ENCODE measurements around the gene ABCA4.
"Not testable (repeated sequence)": the region's sequence is repeated elsewhere in the genome, so short reads cannot be mapped to it uniquely, and the experiment has no call there.

Gene ABCA4

DNA sequence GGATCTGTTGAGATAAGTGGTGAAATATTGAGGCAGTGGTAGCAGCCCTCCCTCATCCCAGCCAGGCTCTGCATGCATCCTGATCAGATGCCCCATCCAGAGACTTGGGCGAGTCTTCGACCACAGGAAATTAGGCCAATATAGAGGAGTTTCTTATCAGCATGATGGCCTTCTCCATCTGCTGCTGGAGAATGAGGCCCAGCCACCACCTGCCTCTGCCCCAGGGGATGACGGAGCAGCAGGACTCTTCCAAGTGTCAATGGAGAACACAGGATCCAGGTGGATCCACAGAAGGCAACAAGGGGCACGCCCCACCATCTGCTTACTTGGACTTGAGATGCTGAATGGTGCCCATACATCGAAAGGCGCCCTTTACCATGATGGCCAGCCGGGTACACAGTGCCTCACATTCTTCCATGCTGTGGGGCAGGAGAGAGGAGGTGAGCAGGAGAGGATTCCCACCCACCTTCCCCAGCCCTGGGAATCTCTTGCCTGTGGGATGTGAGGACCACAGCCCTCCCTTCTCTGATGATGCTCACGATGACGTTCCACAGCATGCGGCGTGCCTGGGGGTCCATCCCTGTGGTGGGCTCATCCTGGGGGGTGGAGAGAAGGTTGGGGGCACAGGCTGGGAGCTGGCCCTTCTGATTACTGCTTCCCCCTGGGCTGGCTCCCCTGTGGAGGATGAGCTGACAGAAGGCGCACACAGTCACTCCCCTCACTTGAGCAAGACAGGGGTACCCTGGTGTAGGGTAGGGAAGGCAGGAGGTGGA is 120.3 kb downstream of the ABCA4 start:
- no peak for DNase-seq

DNA sequence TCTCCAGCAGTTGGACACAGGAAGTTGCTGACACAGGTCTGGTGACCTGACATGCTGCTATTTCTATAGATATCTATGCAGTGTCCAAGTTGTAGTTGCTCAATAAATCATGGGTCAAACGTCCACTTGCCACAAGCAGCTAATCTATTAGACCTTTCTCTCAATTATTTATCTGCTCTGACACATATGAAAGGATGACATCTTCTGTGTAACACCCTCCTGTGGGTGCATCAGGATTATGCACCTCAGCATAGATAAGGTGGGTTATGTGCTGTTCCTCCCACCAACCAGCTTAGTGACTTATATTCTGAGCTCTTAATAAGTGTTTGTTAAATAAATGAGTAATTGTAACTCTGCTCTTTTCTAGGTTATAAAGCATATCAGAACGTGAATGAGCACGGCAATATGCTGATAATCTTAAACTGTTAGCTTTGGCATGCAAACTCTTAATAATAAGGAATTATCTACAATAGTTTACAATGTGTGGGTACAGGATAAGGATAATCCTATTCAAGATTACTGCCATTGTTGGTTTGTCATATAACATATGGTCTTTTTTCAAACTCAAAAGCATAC is 121.0 kb downstream of the ABCA4 start:
- no peak for DNase-seq

DNA sequence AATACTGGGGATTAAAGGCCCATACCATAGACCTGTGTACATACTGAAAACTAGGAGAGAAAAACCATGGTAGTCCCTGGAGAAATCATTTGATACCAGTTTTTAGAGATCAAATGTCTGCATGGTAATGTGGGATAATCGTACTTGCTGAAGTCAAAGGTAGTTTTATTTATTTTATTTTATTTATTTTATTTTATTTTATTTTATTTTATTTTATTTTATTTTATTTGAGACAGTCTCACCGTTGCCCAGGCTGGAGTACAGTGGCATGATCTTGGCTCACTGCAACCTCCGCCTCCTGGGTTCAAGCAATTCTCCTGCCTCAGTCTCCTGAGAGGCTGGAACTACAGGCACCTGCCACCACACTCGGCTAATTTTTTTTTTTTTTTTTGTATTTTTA is 122.4 kb downstream of the ABCA4 start:
- DNase-seq, result not testable (repeated sequence)

DNA sequence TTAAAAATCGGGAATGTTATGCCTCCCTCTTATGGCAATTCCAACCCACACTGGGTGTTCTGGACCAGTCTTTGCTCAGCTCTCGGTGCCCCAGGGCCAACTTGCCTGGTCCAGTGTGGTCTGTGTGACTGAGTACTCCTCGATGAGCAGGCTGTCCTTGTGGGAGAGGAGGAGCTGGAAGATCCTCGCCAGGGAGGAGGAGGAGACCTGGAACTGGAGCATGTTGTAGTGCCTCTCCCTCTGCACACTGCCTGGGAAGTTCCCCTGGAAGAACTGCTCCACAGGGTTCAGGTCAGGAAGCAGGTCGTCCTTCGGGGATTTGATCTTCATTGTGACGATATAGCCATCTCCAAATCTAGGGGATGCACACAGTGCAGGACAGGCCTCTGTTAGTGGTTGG is 123.2 kb downstream of the ABCA4 start:
- no peak for DNase-seq

DNA sequence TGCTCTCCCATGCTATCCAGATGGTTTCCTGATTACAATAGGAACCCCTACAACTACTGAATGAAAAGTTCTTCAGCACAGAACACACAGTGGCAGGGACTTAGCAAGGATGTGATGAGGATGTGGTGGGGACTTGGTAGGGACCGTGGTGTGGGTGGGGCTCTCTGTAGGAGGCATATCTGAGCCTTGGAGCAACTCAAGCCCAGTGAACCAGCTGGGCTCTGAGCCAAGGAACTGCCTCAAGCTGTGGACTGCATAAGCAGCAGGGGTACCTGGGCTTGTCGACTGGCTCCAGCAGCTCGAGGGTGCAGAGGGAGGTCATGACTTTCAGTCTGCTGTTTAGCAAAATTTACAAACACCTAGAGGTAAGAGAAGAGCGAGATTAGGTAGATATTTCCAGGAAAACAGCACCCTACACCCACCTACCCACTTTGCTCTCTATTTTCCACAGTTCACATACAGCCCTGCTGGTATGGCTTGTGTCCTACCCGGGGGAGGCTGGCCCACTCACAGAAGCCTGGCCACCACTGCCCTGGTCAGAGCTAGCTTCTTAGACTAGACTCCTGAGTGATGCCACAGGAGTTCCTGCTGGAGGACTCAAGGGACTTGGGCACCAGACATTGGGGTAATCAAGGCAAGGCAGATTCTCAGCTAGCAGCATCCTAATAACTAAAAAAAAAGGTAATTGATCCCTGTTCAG is 125.0 kb downstream of the ABCA4 start:
- DNase-seq, result no peak

DNA sequence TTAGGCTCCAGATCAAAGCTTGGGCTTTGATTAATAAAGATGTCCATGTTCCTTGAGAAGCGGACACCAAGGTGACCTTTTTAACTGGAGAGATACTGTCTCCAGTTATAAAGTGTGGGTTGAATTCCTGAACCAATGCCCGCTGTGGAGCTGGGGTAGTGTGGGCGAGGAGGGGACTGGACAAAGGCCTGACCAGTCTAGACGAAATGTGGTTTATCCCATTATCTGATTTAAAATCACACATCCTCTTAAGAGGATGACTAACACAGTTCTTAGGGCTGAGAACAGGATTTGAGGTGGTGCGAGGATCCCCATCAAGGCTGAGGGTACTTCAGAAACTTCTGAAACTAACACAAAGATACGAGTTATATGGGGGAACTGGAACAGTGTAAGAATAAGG is 127.2 kb downstream of the ABCA4 start:
- DNase-seq, result no peak

DNA sequence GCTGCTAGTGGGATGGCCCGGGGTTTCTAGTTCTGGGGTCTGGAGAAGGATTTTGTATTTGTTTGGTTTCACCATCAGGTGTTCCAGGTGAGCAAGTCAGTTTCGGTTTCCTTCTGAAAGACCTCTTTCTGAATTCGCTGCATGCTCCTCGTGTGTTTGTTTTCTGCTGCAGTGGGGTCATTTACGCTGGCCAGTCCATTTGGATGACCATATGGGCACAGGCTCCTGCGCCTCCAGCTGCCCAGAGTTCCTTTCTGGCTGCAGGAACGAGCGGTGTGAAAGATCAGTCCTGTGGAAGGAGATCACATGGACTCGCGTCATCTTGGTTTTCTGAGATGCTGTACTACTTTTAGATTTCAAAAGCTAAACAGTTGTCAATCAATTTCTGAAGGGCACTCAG is 128.0 kb downstream of the ABCA4 start:
- no peak for DNase-seq

DNA sequence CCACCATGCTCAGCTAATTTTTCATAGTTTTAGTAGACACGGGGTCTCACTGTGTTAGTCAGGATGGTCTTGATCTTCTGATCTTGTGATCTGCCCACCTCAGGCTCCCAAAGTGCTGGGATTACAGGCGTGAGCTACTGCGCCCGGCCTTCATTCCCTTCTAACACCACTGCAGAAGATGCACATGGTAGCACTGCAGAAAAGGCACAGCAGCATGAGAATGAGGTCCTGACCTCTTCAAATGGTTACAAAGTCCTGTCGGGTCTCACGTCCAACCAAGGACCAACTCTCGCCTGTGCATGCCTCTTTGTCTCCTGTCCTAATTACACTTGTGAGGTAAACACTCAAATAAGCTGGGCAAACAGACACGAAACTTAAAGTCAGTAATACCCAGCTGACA is 128.8 kb downstream of the ABCA4 start:
- no peak for DNase-seq

DNA sequence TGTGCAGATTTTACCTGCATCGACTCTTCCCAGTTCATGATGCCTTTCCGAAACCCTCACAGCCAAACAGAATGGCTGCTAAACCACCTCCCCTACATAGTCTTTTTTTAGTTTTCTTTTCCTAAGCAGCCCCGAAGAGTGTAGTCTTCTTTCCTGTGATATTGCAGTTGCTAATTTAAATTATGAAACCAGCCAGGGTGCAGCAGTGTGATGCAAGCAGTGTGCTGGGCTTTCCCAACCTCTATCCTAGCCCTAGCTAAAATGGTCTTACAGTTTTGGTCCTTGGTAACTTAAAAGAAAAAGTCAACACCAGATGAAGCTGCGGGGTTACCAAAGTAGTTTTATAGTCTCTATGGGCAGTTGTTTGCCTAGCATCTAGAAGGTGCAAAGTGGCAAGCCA is 129.7 kb downstream of the ABCA4 start:
- DNase-seq, result no peak

DNA sequence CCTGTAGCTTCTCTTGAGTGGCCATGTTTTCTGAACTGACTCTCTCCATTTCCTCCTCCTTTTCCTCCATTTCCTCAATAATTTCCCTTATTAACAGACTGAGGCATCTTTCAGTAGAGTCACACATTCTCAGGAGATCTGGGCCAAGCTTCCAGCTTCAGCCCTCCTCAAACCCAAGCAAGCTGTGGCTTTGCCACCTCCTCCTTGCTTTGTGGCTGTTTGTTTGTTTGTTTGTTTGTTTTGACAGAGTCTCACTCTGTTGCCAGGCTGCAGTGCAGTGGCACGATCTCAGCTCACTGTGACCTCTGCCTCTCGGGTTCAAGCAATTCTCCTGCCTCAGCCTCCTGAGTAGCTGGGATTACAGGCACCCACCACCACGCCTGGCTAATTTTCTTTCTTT is 130.5 kb downstream of the ABCA4 start:
- not testable (repeated sequence) for DNase-seq

DNA sequence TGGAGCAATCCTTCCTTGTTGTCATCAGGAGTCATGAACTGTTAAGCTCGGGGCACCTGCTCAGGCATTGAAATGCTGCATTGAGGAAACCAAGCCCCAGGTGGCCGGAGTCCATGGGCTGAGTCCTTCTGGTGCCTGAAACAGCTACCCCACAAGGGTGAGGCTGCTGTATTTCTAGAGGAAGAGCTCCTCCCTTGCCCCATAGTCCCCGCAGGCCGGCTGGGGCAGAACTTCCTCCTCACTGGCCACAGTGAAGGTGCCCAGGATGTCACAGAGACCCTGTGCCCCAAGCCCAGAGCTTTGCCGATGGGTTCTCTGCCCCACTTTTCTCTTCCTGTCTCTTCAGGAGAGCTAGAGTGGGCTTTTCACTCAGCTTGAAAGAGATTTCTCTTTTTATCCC is 130.9 kb downstream of the ABCA4 start:
- no peak for DNase-seq

DNA sequence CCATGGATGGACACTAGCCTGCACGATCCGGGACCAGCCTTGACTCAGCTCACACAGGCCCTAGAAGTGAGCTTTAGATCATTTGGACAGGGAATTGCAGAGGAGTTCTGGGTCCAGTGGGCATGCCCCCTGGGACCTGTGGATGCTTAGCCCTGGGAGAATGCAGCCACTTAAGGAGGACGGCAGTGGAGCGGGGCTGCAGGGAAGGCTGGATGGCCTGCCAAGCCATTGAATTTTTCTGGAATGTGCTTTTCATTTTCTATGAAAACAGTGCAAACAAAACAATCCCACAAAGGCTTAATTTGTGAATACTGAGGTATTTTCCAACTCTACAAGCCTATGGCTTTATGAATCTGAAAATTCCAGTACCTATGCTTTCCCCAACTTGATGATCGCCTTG is 131.3 kb downstream of the ABCA4 start:
- no peak for DNase-seq

DNA sequence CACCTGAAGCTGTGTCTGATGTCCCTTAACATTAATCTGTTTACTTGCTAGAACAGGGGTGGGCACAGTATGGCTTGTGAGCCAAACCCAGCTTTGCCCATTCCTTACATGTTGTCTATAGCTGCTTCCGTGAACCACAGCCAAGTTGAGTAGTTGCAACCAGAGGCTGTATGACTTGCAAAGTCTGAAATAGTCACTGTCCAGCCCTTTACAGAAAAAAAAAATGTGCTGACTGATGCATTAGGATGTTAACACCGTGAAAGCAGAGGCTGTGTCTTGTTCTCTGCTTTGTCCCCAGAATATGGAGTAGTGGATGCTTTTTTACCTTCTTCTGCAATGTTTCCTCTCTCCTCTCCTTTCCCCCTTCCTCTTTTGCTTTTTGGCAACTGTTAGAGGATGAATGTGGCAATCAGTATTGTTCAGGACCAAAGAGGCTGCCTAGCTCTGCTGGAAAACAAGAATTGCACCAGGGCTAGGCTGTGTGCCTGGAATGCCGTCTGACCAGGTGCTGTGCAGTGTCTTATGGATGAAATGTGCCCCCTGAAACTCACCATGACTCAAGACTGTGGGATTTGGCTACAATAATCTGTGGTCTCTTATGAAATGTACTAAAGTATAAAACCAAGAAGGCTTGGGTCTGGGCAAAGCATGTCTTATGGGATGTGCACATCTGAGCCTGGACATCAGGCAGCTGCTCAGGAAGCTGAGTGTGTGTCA is 132.2 kb downstream of the ABCA4 start:
- DNase-seq, result no peak

DNA sequence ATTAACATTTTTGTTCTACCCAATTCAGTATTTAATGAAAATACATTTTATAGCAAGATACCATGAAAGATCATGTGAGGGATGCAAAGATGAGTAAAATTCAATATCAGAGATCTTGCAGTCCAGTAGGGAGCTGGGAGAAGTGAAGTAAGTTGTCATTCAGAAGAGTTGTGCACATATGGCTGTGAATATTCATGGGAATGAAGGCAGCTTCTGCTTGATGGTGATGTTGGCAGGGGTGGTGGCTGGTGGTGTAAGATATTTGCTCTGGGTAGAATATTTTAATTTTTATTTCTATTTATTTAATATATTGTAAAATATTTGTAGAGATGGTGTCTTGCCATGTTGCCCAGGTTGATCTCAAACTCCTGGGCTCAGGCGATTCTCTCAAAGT is 139.7 kb downstream of the ABCA4 start:
- no peak for DNase-seq

DNA sequence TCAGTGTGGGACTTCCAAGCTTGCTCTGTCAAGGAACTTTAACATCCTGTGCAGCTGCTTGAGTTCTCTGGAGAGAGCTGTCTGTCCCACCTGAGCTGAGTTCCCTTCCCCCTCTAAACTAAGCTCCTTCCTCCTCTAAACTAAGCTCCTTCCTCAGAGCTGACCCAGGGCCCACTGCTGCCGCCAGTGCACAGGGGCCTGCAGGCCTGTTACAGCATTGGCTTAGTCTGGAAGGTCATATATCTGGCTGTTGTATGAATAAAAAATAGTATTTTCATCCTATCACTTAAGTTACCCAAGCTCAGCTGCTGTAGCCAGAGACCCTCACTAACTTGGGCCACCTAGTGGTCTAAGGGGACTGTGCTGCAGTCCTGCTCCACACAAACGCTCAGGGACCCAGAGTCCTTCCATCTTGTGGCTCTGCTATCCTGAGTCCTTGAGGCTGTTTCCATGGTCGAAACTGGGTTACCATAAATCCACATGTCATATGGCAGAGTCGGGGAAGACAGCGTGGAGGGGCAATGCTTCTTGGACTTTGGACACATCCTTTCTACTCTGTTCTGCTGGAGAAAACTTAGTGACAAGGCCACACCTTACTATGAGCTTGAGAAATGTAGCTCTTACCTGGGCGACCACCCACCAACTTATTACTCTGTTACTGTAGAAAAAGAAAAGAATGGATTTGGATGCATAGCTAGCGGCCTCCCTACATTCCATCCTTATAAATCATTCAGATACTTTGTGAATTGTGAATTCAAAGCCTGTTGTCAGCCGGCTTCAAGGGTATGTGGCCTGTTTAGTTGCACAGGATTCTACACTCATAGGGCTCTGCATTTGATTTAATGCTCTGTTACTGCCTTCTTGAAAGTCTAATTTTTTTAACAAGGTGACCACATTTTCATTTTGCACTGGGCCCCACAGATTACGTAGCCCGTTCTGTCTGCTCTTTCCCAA is 140.4 kb downstream of the ABCA4 start:
- DNase-seq, result no peak

DNA sequence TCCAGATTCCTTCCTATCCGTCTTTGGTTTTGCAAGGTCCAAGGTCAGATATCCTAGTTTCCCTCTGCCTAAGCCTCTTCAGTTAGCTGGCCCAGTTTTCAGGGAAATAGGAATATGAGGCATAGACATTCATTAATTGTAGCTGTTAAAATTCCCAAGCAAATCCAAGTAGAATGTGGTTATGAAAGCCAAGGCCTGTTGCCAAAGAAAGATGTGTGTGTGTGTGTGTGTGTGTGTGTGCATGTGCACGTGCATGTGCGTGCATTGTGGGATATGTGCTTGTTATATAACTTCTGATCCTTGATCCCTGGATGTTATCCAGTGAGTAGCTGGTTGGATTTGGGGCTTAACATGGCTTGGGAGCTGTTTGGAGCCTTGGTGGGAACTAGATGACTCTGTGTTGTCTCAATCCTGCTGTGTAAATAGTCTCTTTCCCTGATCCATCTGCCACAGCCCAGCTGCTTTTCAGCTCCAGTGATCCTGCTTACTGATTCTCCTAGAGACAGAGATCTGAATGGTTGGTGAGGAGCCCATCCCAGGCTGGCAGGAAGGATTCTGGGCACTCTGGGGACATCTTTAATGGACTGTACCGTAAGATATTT is 141.1 kb downstream of the ABCA4 start:
- no peak for DNase-seq

DNA sequence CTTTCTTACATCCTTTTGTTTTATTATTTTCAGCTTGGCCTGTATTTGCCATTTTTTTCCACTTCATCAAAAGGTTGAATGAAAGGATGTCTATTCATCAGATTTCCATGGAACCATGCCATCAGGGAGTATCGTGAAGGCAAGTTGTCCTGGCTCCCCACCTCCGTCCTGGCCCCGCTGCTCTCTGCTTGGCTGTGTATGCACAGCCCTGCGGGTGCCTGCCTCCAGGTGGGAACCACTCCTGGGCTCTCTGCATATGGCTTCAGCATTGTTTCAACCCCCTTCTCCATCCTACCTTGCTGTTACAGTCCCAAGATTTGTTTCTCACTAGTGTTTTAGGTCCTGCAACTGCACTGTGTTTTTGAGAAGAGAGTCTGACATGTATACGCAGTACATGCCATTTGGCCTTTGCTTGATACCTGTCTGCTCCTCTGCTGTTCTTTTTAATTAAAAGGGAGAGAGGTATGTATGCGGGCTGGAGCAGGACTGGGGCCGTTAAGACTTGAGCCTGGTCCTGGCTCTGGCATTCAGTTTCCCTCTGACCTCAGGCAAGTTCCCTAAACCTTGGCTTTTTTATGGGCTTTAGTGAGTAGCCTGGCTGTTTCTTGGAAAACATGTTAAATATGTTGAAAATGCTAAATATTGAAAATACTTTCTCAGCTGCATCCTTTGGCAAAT is 141.8 kb downstream of the ABCA4 start:
- no peak for DNase-seq

DNA sequence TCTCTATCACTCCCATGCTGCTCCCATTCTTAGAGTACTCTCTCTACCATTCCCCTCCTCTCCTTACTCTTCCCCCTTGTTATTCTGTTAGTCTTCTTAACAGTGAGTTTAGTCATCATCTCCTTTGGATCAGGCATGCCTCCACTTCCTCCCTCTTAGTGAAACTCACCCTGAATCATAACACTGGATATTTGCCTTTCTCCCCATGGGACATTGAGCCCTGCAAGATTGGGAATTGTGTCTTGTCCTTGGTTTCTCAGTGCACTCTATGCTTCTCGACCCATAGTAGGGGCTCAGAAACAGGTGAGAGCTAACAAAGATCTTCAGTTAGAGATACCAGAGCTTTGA is 143.4 kb downstream of the ABCA4 start:
- DNase-seq, result no peak

DNA sequence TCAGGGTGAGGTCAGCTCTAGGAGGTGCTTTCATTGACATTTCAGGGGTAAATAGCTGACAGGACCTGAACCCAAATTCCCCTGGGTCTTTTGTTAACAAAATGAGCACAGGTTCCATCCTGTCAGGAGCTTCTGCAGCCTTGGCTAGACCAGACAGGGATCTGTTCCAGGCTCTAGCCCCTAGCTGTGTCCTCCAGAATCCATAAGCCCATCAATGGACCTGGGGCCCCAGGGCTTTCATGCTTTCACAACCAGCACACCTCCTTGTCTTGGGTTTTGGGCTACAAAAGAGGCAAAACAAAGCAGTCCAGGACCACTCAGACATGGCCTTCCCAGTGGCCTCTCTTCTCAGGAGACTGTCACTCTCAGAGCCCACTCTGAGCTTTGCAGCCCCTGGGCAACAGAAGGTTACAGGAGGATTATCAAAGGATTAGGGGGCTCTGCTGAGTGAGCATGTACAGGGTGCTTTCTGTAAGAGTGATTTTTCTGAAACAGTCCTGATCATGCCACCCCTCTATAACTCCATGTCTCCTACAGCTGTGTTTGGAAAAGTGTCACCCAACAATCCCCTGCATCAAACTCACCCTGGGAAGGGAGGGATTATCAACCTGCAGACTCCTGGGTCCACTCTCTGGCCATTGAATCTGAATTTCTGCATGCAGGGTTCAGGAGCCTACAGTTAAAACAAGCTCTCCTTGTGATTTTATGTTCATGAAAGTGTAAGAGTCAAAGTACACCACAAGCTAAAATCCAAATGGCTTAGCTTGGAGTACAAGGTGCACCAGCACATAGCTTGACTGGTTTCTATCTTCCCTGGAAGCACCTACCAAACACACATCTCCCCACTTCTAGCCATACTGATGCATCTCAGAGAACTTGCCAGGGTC is 144.0 kb downstream of the ABCA4 start:
- no peak for DNase-seq

DNA sequence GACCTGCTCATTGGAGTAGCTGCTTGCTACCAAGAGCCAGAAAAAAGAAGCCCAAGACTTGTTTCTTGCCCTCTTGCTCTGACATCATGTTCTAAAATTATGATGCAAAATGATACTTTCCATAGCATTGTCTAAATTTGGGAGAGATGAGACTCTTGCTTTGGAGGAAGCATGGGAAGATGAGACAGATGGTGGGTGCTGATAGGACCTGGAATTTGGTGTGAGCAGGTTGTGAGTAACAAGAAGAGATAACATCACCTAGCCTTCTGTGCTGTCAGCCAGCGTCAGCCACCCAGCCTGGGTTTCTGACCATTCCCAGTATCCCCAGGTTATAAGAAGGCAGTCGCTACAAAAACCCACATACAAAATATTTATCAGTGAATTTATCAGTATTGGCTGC is 144.7 kb downstream of the ABCA4 start:
- DNase-seq, result no peak

DNA sequence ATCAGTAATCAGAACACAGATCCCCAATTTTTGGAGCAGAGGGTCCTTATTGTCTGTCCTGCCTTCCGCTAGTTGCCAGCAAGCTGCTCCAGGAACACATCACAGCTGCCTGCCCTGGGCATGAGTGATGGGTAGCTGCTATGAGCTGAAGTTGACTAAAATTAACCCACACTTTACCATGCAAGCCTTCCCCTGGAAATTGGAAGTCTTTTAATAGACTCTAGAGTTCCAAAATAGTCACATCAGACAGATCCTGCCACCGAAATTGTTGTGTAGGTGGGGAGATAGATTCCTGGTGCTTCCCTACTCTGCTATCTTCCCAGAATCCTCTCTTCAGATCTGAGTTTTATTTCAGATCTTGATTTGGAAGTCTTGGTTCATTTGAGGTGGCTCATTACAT is 148.6 kb downstream of the ABCA4 start:
- DNase-seq, result no peak
